Omental fat pad (tissue), 4 donors: ENCODE data around the gene FGF4. TPM values are rescaled to one million over a fixed set of nuclear protein-coding genes. Genes with fewer than 3 reads are reported as not detected.

Source experiments
- ATAC-seq: fragments of 150-250 bp; one replicate; pipeline ENCODE4 v1.9.1; 2016; ENCODE audit warnings: mild to moderate bottlenecking, moderate library complexity; ENCODE audit not compliant: low FRiP score
- DNase-seq: peaks from one replicate; pipeline ENCODE4 v3.0.0-alpha.2; 2019; ENCODE audit warnings: low spot score
- total RNA-seq, 4 donors: library from RNA; depleted of rRNA; stranded (reverse); fragments of >200 nt; gene quantifications; one replicate each; pipeline ENCODE4 v1.1.0, GENCODE V29; 2016
- TF ChIP-seq, protein P1 (sequence below), 3 donors: fragments of 450-650 bp; IDR thresholded peaks; one replicate each; pipeline ENCODE4 v1.5.1; 2016 to 2017; ENCODE audit warnings: antibody characterized with exemption in 3 of 3, mild to moderate bottlenecking in 3 of 3, moderate library complexity in 2 of 3

Gene FGF4
- total RNA-seq, 4 donors from 2014 or later = not detected

DNA sequence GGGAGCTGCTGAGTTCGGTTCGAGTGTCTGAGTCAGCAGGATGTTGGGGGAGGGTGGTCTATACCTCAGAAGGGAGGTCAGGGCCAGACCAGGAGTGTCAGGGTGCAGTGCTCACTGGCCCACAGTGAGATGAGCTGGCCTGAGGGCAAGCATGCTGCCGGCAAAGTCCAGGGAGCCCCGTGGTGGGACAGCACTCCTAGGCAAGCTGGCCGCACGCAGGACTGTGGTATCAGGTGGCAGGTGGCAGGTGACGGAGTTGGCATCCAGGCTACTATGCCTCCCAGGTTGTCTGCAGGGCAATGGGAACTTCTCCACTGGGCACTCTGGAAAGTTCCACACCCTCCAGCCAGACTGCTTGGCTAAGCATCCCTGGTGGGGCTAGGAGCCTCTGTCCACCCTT is 39.3 kb upstream of the FGF4 start:
- TF ChIP-seq, protein P1, sequence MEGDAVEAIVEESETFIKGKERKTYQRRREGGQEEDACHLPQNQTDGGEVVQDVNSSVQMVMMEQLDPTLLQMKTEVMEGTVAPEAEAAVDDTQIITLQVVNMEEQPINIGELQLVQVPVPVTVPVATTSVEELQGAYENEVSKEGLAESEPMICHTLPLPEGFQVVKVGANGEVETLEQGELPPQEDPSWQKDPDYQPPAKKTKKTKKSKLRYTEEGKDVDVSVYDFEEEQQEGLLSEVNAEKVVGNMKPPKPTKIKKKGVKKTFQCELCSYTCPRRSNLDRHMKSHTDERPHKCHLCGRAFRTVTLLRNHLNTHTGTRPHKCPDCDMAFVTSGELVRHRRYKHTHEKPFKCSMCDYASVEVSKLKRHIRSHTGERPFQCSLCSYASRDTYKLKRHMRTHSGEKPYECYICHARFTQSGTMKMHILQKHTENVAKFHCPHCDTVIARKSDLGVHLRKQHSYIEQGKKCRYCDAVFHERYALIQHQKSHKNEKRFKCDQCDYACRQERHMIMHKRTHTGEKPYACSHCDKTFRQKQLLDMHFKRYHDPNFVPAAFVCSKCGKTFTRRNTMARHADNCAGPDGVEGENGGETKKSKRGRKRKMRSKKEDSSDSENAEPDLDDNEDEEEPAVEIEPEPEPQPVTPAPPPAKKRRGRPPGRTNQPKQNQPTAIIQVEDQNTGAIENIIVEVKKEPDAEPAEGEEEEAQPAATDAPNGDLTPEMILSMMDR (IDR thresholded peaks at IDR 0.05) = no peak
- DNase-seq (no peak), ATAC-seq (no peak)

DNA sequence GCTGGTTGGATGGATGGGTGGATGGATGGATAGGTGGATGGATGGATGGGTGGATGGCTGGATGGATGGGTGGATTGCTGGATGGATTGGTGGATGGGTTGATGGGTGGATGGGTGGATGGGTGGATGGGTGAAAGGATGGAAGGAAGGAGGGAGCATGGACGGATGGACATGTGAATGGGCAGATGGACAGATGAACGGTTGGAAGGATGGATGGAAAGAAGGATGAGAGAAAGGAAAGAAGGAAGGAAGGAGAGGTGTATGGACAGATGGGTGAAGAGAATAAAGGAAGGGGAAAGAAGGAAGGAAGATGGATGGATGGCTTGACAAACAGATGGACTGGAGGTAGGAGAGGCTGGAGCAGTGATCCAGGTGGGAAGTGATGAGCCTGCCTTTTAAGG is 38.7 kb upstream of the FGF4 start:
- DNase-seq = no peak
- ATAC-seq = no peak
- TF ChIP-seq, protein P1 (IDR thresholded peaks at IDR 0.05) = no peak

DNA sequence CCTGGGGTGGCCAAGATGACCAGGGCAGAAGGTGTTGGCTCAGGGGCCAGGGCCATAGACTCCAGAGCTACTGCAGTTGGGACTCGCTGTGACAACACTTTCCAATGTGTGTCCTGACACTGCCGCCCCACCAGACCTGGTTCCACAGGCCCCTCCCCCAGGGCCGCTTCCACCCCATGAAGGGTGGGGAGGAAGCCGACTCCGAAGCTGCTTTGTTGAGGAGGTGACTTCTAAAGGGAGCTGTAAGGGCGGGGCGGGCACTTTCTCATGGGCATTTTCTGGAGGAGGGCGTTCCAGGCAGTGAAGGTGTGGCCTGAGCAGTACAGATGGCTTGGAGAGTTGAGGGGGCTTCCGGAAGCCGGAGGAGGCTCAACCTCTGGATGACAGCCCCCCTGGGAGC is 37.8 kb upstream of the FGF4 start:
- ATAC-seq (no peak), DNase-seq (no peak)
- TF ChIP-seq, protein P1 (IDR thresholded peaks at IDR 0.05) = no peak

DNA sequence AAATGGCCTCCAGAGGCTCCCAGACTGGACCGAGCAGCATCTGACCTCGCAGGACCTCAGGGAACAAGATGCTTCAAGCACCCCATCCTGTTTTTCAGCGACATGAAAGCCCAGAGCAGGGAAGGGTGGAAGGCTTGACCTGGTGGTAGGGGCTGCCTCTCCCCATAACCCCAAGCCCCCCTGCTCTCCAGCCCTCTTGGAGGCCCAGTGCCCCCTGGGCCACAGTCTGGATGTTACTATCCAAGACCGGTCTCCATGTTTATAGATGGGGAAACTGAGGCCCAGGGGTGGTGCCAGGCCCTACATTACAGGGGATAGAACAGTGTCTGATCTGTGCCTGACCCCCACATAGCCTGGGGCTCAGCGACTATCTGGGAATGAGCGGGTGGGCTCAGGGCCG is 37.1 kb upstream of the FGF4 start:
- DNase-seq = no peak
- TF ChIP-seq, protein P1 (IDR thresholded peaks at IDR 0.05) = no peak
- no peak for ATAC-seq

DNA sequence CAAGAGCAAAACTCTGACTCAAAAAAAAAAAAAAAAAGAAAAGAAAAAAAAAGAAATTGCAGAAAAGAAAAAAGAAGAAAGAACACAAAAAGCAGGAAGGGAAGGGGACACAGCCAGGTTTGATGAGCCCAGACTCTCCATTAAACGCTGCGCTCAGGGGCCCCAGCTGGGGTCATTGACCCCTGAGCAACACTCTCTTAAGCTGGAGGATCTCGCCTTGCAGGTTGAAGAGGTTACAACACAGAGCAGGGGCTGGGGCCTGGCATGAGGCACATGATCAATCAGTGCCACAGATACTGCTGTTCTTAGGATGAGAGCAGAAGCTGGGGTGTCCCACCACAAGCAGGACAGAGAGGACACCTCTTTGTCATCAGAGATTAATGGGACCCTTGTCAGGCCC is 36.3 kb upstream of the FGF4 start:
- DNase-seq (no peak), ATAC-seq (no peak)
- TF ChIP-seq, protein P1 (IDR thresholded peaks at IDR 0.05) = no peak

DNA sequence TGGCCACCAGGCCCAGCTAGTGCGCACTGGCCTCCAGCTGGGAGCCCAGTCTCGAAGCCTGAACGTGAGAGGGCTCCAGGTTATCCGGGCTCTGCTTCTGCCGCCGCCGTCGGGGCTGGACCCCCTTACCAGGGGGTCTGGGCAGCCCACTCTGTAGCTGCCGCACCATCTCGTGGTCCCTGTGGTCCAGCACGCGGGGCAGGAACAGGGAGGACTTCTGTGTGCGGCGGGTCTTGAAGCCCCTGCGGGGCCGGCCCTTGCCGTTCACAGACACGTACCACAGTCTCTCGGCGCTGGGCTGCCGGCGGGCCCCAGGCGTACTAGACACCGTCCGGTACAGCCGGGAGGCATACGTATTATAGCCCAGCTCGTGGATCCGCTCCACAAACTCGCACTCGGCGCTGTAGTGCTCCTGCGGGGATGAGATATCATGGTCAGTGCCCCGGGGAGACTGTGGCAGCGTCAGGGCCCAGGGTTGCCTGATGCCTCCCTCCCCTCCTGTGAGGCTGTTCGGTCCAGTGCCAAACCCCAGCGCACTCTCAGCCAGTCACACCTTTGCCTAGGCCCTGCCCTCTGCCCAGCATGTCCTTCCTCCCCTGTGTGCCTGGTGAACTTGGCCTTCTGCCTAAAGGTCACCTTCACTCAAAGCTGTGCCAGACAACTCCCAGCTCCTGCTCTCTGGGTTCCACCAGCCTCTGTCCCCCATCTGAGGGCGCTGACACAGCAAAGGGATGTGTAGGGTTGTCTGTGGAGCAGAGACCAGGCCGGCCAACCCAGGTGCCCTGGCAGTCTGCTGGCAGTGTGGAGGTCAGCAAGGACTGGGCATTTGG is 35.4 kb upstream of the FGF4 start:
- DNase-seq (no peak), ATAC-seq (no peak)
- TF ChIP-seq, protein P1 (IDR thresholded peaks at IDR 0.05) = no peak

DNA sequence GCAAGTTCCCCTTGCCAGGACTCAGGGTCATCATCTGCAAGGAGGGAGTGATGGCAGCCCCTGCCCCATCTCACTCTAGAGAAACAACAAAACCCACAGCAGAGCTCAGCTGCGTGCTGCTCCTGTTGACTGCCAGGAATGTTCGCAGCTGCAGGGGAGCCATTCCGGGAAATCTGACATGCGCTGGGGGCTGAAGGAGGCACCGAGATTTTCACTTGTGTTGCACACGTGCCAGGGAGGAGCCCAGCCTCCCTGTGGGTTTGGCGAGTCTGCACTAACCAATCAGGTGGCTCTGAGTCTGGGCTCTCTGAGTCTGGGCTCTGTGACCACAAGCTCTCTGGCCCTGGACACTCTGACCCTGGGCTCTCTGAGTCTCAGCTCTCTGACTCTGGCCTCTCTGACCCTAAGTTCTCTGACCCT is 33.5 kb upstream of the FGF4 start:
- no peak for DNase-seq
- no peak for ATAC-seq
- TF ChIP-seq, protein P1 (IDR thresholded peaks at IDR 0.05) = no peak
